Measurements from ENCODE around the gene POLR2J. TPM values are rescaled to one million over a fixed set of nuclear protein-coding genes. Genes with fewer than 3 reads are reported as not detected.

POLR2J gene
- total RNA-seq, 4 donors from 2014 or later = 6.9 to 31.5 (median 20.8) TPM

DNA sequence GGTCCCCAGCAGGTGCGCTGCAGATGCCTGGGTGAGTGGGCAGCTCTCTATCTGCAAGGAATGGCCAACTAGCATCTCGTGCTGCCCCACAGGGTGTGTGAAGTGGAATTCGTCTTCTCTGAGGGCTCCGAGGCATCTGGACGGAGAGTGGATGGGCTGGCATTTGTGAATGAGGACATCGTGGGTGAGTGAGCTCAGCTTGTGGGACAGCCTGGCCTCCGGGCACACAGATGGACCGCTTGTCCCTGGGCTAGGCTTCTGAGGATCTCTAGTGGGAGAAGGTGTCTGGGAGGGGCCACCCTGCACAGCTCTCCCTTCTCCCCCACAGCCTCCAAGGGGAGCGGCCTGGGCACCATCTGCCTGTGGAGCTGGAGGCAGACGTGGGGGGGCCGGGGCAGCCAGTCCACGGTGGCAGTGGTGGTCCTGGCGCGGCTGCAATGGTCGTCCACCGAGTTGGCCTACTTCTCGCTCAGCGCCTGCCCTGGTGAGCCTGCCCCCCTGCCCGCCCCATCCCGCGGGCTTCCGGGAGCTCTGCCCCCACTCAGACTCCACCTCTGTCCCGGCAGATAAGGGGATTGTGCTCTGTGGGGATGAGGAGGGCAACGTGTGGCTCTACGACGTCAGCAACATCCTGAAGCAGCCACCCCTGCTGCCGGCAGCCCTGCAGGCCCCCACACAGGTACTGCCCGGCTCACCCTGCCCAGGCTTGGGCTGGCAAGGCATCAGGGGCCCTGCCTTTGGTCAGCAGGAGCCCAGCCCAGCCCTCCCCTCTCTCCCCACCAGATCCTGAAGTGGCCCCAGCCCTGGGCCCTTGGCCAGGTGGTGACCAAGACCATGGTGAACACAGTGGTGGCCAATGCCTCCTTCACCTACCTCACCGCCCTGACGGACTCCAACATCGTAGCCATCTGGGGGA is 6.3 kb downstream of the POLR2J start:
- no peak overlapping the region for H3K4me3 ChIP-seq (replicated peaks in 1 of 3)
- no peaks in the 10 kb centered on the region for H3K4me1 ChIP-seq
- H3K9me3 ChIP-seq = no peaks in the 10 kb centered on the region
- intact Hi-C loops (cut with DNase I) = no loop called here
- no peak overlapping the region for H3K27ac ChIP-seq
- H3K27me3 ChIP-seq = no peaks in the 10 kb centered on the region
- no peak for TF ChIP-seq POLR2A (IDR thresholded peaks at IDR 0.05)
- TF ChIP-seq, protein P1, sequence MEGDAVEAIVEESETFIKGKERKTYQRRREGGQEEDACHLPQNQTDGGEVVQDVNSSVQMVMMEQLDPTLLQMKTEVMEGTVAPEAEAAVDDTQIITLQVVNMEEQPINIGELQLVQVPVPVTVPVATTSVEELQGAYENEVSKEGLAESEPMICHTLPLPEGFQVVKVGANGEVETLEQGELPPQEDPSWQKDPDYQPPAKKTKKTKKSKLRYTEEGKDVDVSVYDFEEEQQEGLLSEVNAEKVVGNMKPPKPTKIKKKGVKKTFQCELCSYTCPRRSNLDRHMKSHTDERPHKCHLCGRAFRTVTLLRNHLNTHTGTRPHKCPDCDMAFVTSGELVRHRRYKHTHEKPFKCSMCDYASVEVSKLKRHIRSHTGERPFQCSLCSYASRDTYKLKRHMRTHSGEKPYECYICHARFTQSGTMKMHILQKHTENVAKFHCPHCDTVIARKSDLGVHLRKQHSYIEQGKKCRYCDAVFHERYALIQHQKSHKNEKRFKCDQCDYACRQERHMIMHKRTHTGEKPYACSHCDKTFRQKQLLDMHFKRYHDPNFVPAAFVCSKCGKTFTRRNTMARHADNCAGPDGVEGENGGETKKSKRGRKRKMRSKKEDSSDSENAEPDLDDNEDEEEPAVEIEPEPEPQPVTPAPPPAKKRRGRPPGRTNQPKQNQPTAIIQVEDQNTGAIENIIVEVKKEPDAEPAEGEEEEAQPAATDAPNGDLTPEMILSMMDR (IDR thresholded peaks at IDR 0.05) = no peak
- H3K36me3 ChIP-seq = peaks cover 12 to 17% of the 10 kb centered on the region in 2 donors
- WGBS, 2 donors = 84 to 86% methylated on average over 18 to 29 of the region's 31 CpGs
- peak; percentile 1 to 2 for DNase-seq

DNA sequence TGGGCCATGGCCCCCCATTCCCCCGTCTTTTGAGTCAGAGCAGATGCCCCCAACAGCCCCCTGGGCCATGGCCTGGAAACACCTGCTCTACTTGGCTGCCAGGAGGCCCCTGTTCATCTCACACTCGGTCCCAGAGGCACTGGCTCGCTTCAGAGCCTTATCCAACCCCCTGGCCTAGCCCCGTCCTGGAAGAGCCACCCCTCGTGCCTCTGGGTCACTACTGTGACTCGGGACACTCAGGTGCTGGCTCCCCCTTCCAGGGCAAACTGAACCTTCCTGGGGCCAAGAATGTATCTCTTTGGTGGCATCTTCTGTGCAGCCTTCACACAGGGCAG is 7.0 kb downstream of the POLR2J start:
- no peaks in the 10 kb centered on the region for H3K9me3 ChIP-seq
- no peak overlapping the region for H3K27ac ChIP-seq
- WGBS, 2 donors = 94 to 100% methylated on average over 1 to 6 of the region's 6 CpGs
- TF ChIP-seq, protein P1 (IDR thresholded peaks at IDR 0.05) = no peak
- no peak overlapping the region for H3K4me3 ChIP-seq (replicated peaks in 1 of 3)
- no peaks in the 10 kb centered on the region for H3K27me3 ChIP-seq
- intact Hi-C loops (cut with DNase I) = no loop called here
- H3K4me1 ChIP-seq = no peaks in the 10 kb centered on the region
- DNase-seq = peak in 1 of 2 donors; percentile 1
- H3K36me3 ChIP-seq = peaks cover 12 to 17% of the 10 kb centered on the region in 2 donors

DNA sequence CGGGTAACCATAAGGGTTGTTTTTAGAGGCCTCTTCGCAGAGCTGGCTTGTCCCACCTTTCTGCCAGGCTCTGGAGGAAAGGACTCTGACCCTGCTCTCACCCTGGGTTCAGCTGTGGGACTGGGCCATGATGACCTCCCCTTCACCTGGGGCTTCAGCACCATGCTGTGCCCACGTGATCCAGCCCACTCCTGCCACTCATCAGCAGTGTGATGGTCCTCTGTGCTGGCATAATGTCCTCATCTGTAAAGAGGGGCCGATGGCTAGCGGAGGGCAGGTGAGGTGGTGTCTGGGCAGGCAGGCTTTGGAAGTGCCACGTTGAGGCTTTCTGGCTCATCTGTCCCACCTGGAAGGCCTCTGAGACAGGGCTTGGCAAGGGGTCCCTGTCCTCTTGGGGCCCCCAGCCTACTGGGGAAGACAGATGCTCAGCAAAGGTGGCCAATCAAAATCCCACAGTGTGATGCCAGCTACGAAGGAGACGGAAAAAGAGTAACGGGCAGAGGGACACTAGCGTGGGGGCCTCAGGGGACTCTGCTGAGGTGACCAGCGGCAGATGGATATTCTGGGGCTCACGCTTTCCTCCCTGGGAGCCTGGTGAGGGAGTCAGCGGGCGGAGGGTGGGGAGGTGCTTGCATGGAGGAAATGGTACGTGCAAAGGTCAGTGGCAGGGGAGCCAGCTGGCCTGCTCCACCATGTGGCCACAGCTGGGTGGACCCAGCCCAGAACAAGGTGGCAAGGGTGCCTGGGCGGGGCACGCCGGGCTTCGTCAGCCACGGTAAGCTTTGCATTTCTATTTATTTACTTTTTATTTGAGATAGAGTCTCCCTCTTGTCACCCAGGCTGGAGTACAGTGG is 8.5 kb downstream of the POLR2J start:
- no peak for TF ChIP-seq POLR2A (IDR thresholded peaks at IDR 0.05)
- TF ChIP-seq, protein P1 (IDR thresholded peaks at IDR 0.05) = no peak
- peak; percentile 1 to 3 for DNase-seq
- Histone ChIP-seq H3K27me3 (no peaks in the 10 kb centered on the region), H3K27ac (no peak overlapping the region), H3K36me3 (peaks cover 12 to 17% of the 10 kb centered on the region in 2 donors), H3K4me3 (replicated peaks in 1 of 3) (no peak overlapping the region), H3K4me1 (peaks cover 4 to 6% of the 10 kb centered on the region in 2 donors), H3K9me3 (no peaks in the 10 kb centered on the region)
- 76 to 91% methylated on average over 17 to 18 of the region's 20 CpGs for WGBS, 2 donors
- intact Hi-C loops (cut with DNase I) = no loop called here

DNA sequence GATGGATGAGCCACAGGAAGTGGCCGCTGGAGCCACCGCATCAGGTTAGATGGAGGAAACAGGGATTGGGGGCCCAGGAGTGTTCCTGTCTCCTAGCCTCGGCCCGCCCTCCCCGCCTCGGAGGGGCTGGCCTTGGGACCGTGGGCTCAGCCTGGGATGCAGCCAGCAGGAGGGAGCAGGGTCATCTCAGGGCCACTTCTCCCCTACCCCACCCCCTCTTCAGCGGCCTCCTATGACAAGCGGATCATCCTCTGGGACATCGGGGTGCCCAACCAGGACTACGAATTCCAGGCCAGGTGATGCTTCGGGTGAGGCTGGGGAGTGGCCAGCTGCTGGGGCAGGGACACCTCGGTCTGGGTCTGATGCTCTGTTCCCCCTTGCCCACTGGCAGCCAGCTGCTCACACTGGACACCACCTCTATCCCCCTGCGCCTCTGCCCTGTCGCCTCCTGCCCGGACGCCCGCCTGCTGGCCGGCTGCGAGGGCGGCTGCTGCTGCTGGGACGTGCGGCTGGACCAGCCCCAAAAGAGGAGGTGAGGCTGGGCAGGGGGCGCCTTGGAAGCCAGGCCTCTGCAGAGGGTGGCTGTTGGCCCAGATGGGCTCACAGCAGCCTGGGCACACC is 9.3 kb downstream of the POLR2J start:
- Histone ChIP-seq H3K4me1 (peaks cover 4 to 6% of the 10 kb centered on the region in 2 donors), H3K4me3 (replicated peaks in 1 of 3) (no peak overlapping the region), H3K9me3 (no peaks in the 10 kb centered on the region), H3K36me3 (peaks cover 12 to 17% of the 10 kb centered on the region in 2 donors), H3K27me3 (no peaks in the 10 kb centered on the region), H3K27ac (no peak overlapping the region)
- no peak for TF ChIP-seq POLR2A (IDR thresholded peaks at IDR 0.05)
- TF ChIP-seq, protein P1 (IDR thresholded peaks at IDR 0.05) = no peak
- intact Hi-C loops (cut with DNase I) = no loop called here
- WGBS, 2 donors = 88 to 90% methylated on average over 11 to 24 of the region's 24 CpGs
- peak; percentile 0 to 2 for DNase-seq
